Suppressor macrophage treated with lipopolysaccharide for 1 hour (primary cell): Measurements from ENCODE around the gene TMEM131.
"Not testable (repeated sequence)": the region's sequence is repeated elsewhere in the genome, so short reads cannot be mapped to it uniquely, and the experiment has no call there.

Experiments used
- DNase-seq, 3 donors: peaks; one replicate each; pipeline ENCODE4 v3.0.0-alpha.2; 2020 to 2022

The TMEM131 gene

GRCh38 chr2:97849881-97850528 is 145.7 kb downstream of the TMEM131 start:
- DNase-seq = no peak

- no peak for DNase-seq
Measured at GRCh38 chr2:97848306-97848705, 147.4 kb downstream of the TMEM131 start.

GRCh38 chr2:97846716-97847115 is 149.0 kb downstream of the TMEM131 start:
- not testable (repeated sequence) for DNase-seq

- peak; percentile 15 to 24 (median 24) for DNase-seq
Measured at GRCh38 chr2:97845818-97846217, 149.9 kb downstream of the TMEM131 start.

- no peak for DNase-seq
Measured at GRCh38 chr2:97845133-97845532, 150.6 kb downstream of the TMEM131 start.

GRCh38 chr2:97844311-97844859 is 151.4 kb downstream of the TMEM131 start:
- no peak for DNase-seq

GRCh38 chr2:97840198-97840597 is 155.6 kb downstream of the TMEM131 start:
- DNase-seq = no peak

GRCh38 chr2:97834610-97835009 is 161.1 kb downstream of the TMEM131 start:
- DNase-seq = peak in 1 of 3 donors; percentile 10

GRCh38 chr2:97831121-97831520 is 164.6 kb downstream of the TMEM131 start:
- DNase-seq = peak in 1 of 3 donors; percentile 19

- not testable (repeated sequence) for DNase-seq
Measured at GRCh38 chr2:97829255-97829654, 166.5 kb downstream of the TMEM131 start.

- DNase-seq = not testable (repeated sequence)
Measured at GRCh38 chr2:97827013-97827412, 168.7 kb downstream of the TMEM131 start.

- DNase-seq = peak; percentile 77 to 86 (median 82)
Measured at GRCh38 chr2:97826266-97826847, 169.4 kb downstream of the TMEM131 start.

GRCh38 chr2:97824011-97824410 is 171.7 kb downstream of the TMEM131 start:
- not testable (repeated sequence) for DNase-seq

- not testable (repeated sequence) for DNase-seq
Measured at GRCh38 chr2:97821862-97822261, 173.9 kb downstream of the TMEM131 start.

- no peak for DNase-seq
Measured at GRCh38 chr2:97819754-97820153, 176.0 kb downstream of the TMEM131 start.

- no peak for DNase-seq
Measured at GRCh38 chr2:97816411-97816810, 179.3 kb downstream of the TMEM131 start.

- DNase-seq = no peak
Measured at GRCh38 chr2:97812931-97813330, 182.8 kb downstream of the TMEM131 start.

GRCh38 chr2:97808816-97809215 is 186.9 kb downstream of the TMEM131 start:
- DNase-seq = no peak

GRCh38 chr2:97806738-97807618 is 188.8 kb downstream of the TMEM131 start:
- peak; percentile 81 to 92 (median 90) for DNase-seq

GRCh38 chr2:97805776-97806175 is 190.0 kb downstream of the TMEM131 start:
- no peak for DNase-seq

- no peak for DNase-seq
Measured at GRCh38 chr2:97801028-97801427, 194.7 kb downstream of the TMEM131 start.

- no peak for DNase-seq
Measured at GRCh38 chr2:97798416-97798815, 197.3 kb downstream of the TMEM131 start.

- no peak for DNase-seq
Measured at GRCh38 chr2:97797355-97797754, 198.4 kb downstream of the TMEM131 start.
